Measurements from ENCODE around the gene SLC6A6.

SLC6A6 gene

DNA sequence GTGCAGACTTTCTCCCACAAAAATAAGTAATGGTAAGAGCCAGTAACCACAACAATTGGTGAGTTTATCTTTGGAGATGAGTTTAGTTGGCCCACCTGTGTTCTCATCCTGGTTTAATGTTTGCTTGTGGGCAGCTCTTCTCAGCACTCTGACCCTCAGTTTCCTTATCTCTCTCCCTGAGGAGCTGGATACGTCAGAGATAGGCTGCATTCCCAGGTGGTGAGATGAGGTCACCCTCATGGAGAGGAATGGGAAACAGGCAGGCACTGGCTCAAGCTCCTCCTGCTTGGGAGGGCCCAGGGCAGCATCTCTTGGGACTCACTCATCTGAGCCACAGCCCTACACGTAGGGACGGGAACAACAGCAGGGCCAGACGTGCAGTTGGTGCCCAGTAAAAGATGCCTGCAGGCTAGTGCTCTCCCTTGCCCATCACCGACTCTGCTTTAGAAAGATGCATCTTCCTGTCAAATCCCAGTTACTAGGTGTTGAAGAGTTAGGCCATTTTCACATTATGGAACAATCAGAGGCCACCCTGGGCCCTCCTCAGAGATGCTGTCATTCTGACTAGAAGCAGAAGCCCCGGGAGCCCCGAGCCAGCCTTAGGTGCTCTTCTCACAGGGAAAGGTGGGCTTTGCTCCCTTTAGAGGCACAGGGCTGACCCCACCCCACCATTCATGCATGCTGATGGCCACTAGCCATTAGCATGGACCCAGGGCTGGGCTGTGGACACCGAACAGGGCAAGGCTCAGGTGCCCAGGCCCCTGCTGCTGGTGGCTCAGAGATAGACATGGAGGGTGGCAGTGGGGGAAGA lies 78.0 kb downstream of the SLC6A6 start:
- TF ChIP-seq, protein P1, sequence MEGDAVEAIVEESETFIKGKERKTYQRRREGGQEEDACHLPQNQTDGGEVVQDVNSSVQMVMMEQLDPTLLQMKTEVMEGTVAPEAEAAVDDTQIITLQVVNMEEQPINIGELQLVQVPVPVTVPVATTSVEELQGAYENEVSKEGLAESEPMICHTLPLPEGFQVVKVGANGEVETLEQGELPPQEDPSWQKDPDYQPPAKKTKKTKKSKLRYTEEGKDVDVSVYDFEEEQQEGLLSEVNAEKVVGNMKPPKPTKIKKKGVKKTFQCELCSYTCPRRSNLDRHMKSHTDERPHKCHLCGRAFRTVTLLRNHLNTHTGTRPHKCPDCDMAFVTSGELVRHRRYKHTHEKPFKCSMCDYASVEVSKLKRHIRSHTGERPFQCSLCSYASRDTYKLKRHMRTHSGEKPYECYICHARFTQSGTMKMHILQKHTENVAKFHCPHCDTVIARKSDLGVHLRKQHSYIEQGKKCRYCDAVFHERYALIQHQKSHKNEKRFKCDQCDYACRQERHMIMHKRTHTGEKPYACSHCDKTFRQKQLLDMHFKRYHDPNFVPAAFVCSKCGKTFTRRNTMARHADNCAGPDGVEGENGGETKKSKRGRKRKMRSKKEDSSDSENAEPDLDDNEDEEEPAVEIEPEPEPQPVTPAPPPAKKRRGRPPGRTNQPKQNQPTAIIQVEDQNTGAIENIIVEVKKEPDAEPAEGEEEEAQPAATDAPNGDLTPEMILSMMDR (IDR thresholded peaks at IDR 0.05; ENCODE audit: low read depth, low read length): no peak
- no peak for DNase-seq (ENCODE audit: extremely low read depth, low read depth)

DNA sequence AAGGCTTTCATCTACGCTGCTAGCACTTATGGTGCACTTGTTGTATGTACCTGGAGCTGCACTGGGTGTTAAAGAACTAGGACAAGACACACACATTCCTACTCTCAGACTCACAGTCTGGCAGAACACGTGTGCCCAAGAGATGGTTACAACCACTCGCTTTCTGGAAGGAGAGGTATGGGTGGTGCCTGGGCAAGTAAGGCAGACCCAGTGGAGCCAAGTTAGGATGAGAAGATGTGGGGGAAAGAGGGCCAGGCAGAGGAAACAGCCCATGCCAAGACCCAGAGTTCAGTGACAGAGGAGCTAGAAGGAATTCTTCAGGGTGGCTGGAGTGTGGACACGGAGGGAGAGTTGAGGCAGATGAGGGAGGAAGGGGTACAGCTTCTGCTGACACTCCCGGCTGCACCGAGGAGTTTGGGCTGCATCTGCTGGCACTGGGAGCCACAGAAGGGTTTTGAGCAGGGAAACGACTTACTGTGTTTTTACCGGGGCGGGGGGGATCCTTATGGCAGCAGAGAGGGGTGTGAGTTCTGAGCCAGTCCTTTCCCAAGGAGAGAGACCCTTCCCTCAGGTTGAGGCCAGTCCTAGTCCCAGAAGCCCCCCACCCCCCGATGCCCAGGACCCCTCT lies 78.7 kb downstream of the SLC6A6 start:
- DNase-seq (ENCODE audit: extremely low read depth, low read depth): no peak
- TF ChIP-seq, protein P1 (IDR thresholded peaks at IDR 0.05; ENCODE audit: low read depth, low read length): no peak

DNA sequence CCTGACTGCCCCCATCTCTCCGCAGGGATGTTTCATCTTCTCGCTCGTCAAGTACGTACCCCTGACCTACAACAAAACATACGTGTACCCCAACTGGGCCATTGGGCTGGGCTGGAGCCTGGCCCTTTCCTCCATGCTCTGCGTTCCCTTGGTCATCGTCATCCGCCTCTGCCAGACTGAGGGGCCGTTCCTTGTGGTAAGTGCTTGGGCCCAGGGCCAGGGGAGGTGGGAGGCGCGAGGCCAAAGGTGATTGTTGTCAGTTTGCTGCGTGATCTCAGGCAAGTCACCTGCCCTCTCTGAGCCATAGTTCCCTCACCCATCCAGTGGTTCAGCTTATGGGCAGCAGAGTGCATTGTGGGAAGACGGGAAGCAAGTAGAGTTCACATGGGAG lies 79.2 kb downstream of the SLC6A6 start:
- no peak for DNase-seq (ENCODE audit: extremely low read depth, low read depth)
- TF ChIP-seq, protein P1 (IDR thresholded peaks at IDR 0.05; ENCODE audit: low read depth, low read length): no peak

DNA sequence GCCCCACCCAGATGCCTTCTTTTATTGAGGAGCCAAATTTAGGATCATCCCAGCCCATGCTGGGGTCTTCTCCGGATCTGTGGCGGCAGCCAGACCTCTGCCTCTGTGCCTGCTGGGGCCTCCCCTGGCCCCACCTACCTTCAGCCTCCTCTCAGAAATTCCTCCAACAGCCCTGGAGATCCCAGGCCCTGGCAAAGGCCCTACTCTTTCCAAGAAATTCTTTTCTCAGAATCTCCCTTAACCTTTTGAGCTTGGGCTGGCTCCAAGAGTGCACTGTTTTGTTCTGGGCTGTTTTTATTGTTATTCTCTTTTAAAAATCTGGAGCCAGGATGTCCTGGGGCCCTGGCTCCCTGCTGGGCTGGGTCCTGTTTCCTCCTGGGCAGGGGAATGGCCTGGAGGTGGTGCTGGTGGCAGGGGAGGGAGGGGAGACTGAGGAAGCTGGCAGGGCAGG lies 79.9 kb downstream of the SLC6A6 start:
- TF ChIP-seq, protein P1 (IDR thresholded peaks at IDR 0.05; ENCODE audit: low read depth, low read length): no peak
- DNase-seq (ENCODE audit: extremely low read depth, low read depth): no peak

DNA sequence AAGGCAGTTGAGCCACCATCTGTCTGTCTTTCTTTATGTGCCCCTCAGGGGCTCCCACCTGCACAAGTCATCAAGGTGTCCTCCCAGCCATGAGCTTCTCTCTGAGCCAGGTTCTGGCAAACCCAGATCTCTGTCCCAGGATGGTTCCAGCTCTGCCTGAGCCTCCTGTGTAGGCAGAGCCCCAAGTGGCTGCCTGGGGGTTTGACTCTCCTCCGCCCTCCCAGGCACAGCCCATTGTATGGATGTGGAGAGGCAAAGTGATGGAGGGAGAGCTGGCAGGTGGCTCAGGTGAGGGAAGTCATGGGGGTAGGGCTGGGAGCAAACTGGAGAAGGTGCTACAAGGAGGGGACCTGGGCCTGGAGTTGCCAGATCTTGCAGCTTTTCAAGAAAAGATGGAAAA lies 80.9 kb downstream of the SLC6A6 start:
- DNase-seq (ENCODE audit: extremely low read depth, low read depth): no peak
- TF ChIP-seq, protein P1 (IDR thresholded peaks at IDR 0.05; ENCODE audit: low read depth, low read length): no peak

DNA sequence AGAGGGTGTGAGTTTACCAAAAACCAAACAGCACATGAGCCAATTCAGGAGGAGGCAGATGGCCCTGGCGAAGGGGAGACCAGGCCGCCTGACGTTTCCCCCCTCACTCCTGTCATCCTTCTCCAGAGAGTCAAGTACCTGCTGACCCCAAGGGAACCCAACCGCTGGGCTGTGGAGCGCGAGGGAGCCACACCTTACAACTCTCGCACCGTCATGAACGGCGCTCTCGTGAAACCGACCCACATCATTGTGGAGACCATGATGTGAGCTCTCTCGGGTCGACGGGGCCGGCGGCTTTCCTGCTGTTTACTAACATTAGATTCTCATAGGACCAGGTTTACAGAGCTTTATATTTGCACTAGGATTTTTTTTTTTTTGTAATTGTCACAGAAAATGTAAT lies 82.3 kb downstream of the SLC6A6 start:
- TF ChIP-seq, protein P1 (IDR thresholded peaks at IDR 0.05; ENCODE audit: low read depth, low read length): no peak
- no peak for DNase-seq (ENCODE audit: extremely low read depth, low read depth)

DNA sequence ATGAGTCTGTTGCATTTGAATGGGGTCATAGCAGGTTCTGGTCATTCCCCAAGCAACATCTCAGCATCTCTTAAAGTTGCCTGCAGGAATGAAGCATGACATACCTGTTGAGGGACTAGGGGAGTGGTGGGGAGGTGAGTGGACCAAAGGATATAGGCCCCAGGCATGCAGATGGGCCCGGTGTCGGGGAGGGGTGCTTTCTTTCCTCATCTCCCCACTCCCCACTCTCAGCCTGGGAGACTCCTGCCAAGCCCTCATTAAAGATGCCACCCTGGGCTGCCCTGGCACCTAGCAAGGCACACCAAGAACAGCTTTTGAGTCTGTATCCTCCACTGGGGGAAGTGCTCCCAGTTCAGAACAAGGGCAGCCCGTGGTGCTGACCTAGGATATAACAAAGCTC lies 83.6 kb downstream of the SLC6A6 start:
- TF ChIP-seq, protein P1 (IDR thresholded peaks at IDR 0.05; ENCODE audit: low read depth, low read length): no peak
- DNase-seq (ENCODE audit: extremely low read depth, low read depth): no peak

Measured in AG09319 (cell line).